Astrocyte of the spinal cord (primary cell): ENCODE results near the gene PREX1.
A peak's percentile ranks its signal among the peaks of the same experiment; 100 is the strongest.

Experiments used
- DNase-seq: peaks from one replicate; pipeline ENCODE4 v3.0.0; 2011; ENCODE audit warnings: low read depth, low spot score
- H3K4me3 ChIP-seq: 2 replicates; pipeline ENCODE4 v1.5.1; 2011; ENCODE audit warnings: low read depth, mild to moderate bottlenecking, low read length, moderate library complexity
- CTCF ChIP-seq: IDR thresholded peaks from 2 replicates; pipeline ENCODE4 v1.5.1; 2012; ENCODE audit warnings: low read depth, mild to moderate bottlenecking, low read length, inconsistent platforms
- in situ Hi-C: cut with HindIII; loops from 2 replicates; pipeline ENCODE4 v1.10.0; 2017; ENCODE audit warnings: low sequenced_read_pairs

PREX1 gene

DNA sequence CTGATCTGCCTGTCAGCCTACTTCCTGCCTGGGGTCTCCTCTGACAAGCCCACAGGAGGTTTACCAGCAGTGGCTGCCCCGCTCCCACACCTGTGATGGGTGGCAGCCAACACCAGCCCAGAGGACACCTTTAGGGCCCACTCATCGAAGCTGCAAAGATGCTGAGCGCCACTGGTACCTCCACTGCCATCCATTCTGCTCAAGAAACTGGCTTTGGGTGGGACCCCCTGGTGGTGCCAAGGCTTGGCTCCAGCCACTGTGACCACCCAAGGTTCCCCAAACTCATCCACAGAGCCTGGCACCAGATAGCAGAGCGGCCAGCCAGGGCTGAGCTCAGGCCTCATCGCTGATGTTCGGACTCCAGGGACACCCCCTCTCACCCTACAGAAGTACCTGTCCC lies 42.5 kb downstream of the PREX1 start:
- TF ChIP-seq CTCF: no peak
- no peak overlapping the region for H3K4me3 ChIP-seq
- in situ Hi-C loops: no loop called here
- no peak for DNase-seq

DNA sequence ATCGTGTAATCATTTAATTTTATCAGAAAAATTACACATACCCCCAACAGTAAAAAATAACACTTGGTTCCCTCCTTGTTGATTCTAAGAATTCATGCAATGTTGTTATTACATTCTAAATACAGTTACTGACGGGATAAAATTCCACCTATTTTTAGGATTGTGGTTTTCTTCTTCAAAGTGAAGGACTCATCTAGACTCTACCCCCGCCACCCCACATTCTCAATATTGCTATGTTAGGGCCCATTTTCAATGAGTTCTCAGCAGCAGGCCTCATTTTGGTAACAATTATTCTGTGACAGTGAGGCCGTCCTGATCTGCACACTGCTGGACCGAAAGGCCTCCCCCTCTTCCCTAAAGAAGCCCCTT lies 43.5 kb downstream of the PREX1 start:
- no peak for TF ChIP-seq CTCF
- peak; percentile 40 for DNase-seq
- in situ Hi-C loops: no loop called here
- no peak overlapping the region for H3K4me3 ChIP-seq

- in situ Hi-C loops: no loop called here
- peak; percentile 75 for DNase-seq
- H3K4me3 ChIP-seq: no peak overlapping the region
- TF ChIP-seq CTCF: no peak
Observed at GRCh38 chr20:48783533-48784272, 44.1 kb downstream of the PREX1 start.

GRCh38 chr20:48782901-48783308 lies 44.9 kb downstream of the PREX1 start:
- H3K4me3 ChIP-seq: no peak overlapping the region
- in situ Hi-C loops: no loop called here

DNA sequence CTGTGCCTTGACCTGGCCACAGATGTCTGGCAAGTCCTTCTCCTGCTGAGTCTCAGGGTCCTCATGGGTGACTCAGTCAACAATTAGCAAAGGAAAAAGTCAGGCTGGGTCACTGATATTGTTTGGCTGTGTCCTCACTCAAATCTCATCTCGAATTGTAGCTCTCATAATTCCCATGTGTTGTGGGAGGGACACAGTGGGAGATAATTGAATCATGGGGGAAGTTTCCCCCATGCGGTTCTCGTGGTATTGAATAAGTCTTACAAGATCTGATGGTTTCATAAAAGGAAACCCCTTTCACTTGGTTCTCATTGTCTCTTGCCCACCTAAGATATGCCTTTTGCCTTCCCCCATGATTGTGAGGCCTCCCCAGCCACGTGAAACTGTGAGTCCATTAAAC lies 45.7 kb downstream of the PREX1 start:
- no peak for TF ChIP-seq CTCF
- DNase-seq: no peak
- in situ Hi-C loops: no loop called here
- no peak overlapping the region for H3K4me3 ChIP-seq

More at GRCh38 chr20:48782901-48783308, 44.9 kb downstream of the PREX1 start:
- TF ChIP-seq CTCF: no peak
- DNase-seq: no peak

DNA sequence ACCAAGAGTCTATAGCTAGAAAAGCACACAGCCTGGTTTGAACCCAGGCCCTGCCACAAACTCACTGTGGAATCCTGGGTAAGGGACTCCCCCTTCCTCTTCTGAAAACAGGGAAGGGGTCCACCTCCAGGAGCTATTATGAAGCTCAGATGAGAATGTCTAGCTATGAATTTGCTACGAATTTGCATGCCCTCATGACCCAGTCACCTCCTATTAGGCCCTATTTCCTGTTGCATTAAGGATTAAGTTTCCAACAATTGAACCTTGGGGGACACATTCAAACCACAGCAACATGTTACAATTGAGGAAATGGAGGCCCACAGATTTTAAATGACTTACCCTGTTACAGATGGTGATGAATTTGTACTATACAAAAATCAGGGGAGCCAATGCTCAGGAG lies 46.2 kb downstream of the PREX1 start:
- no peak overlapping the region for H3K4me3 ChIP-seq
- in situ Hi-C loops: no loop called here
- no peak for DNase-seq
- TF ChIP-seq CTCF: no peak
